GM18526 (cell line): ENCODE data around the gene RPS18.
A peak's percentile ranks its signal among the peaks of the same experiment; 100 is the strongest.

Experiments
- POLR2A ChIP-seq: IDR thresholded peaks from 3 replicates; pipeline ENCODE4 v1.6.1; 2011; ENCODE audit not compliant: insufficient read length; ENCODE audit errors: extremely low read depth

The RPS18 gene

DNA sequence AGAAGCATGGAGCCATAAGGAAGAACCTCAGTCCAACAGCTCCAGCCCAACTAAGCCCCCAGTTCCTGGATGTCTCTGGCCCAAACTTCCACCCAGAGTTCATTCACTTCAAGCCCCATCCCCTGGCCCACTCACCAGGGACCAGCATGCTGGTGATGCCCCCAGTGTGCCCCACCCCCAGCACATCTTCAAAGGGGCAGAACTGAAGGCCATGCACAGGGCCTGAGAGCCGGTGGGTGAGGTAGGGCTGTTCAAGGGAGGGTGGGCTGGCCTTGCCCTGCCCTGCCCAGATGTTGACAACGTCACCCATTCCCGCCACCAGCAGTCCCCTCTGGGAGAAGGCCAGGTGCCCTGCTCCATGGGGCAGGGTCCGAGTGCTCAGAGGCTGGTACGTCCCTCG lies 8.7 kb downstream of the RPS18 start:
- TF ChIP-seq POLR2A, result no peak

DNA sequence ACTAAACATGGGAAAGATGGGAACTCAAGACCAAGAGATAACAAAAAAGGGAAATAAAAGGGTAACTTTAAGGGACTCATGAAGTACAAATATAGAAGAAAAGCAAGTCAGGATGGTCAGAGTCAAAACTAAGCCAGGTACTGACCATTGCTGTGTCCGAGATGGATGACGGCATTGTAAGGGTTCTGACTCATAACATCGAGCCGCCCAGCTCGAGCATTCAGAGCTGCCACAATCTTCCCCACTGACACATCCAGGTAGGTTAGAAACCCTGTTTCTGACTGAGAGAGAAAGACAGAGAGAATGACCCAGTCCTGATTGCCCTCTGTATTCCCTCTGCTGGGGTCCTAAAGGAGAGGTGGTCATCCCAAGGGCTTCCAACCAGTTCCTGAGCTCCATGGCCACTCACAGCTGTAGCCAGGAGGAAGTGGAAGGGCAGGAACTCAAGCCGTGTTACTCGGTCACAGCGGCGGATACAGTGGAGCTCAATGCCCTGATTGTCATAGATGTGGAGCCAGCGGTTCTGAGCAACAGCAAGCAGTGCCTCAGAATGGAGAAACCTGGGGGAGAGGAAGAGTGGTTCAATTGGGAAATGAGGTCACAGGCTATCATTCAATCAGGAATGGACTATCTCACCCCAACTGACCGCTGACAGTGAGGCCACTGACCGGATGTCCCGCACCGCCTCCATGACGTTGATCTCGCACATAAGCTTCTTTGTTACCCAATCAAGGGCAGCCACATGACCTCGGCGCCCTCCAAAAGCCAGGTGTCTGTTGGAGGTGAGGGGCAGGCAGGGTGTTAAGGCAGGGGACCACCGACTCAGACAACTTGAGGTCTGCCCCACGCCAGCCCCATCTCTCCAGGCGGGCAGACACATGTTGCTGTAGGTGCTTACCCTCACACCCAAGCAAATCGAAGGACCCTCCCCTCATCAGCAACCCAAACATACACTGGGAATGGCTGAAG lies 15.4 kb downstream of the RPS18 start:
- no peak for TF ChIP-seq POLR2A

DNA sequence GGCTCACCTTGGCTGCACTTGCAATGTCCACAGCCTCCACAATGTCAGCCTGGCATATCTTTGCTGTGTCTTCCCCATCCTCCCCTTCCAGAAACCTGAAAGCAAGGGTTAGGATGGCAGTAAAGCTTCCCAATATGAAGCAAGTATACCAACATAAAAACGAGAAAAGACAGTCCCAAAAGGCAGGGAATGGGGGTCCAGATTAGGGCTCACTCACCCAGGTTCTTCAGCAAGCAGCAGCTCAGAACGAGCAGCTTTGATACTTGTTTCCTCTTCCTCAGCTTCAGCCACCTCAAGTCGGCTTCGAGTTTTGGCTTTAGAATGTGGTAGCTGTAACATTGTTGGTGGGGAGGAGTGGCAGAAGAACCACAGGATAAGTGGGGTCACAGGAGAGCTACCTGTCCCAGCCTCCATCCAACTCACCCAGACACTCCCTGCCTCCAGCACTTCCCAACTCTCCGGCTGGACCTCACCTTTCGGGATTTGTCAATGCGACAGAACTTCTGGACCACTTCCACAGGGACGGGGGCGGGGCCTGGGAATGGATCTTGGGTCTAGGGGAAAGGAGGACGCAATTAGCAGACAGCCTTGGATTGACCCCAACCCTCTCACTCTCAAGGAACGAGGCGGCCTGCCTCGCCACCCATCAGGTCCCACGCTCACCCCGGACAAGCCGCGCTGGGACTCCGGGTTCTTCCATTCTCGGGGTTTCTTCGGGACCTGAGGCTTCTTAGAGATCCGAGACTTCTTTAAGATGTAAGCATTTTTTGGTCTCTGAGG lies 16.5 kb downstream of the RPS18 start:
- no peak for TF ChIP-seq POLR2A

DNA sequence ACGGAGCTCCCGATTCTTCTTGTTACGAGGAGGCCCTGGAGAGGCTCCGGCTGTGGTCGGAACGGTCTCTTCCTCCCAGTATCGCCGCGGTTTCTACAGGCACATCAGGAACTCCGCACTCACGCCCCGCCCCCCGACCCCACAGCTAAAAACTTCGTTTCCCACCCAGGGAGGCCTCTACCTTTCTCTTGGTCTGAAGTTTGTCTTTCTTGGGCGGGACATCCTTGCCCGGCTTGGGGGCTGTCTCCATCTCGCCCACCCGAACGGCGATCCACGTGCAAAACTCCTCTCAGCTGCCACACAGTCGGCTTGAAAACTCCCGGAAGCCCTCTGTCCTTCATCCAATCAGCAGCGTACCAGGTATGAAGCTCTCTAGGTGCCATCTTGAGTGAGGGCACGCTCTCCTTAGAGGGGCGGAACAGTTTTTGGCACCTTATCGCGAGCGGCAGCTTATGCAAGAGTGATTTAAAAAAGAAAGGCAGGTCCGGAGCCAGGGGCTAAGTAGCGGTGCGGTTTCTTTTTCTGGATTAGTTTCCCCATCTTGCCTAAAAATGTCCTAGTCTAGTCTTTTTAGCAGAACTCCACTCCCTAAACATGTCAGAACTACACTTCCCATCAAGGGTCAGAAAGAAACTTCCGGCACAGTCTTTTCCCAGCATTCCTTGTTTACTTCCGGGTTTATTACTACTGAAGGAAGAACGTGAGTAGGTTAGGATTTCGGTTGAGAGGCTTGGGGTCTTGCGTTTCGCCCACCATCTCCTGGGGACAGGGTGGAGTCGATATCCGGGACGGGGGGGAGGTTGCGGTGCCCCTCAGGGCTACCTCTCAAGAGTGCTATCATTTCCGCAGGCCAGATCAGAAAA lies 17.3 kb downstream of the RPS18 start, which contains the start of the genes PFDN6 and WDR46:
PFDN6 (plus strand) TSS at position 681 of the 863 bp plus-strand sequence. CDS start 256 bp downstream, outside the sequence.
WDR46 (minus strand) TSS at position 319 of the 863 bp plus-strand sequence; CDS start at position 250, 69 bp downstream.
- peak; percentile 48 for TF ChIP-seq POLR2A

- TF ChIP-seq POLR2A, result no peak
Observed at GRCh38 chr6:33289784-33290315, 18.0 kb downstream of the RPS18 start.

DNA sequence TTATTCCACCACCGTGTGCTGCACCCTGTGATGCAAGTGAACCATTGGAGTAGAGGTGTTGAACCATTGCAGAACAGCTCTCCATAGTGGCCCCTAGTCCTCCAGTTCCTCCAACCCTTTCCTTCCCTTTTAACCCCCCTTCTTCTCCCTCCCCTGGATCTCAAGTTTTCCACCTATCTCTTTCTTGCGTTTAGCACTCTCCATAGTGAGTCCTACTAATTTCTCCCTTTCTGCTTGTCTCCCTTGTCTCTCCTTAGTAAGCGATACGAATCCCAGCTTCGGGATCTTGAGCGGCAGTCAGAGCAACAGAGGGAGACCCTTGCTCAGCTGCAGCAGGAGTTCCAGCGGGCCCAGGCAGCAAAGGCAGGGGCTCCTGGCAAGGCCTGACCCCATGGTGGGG lies 18.6 kb downstream of the RPS18 start:
- TF ChIP-seq POLR2A, result no peak

DNA sequence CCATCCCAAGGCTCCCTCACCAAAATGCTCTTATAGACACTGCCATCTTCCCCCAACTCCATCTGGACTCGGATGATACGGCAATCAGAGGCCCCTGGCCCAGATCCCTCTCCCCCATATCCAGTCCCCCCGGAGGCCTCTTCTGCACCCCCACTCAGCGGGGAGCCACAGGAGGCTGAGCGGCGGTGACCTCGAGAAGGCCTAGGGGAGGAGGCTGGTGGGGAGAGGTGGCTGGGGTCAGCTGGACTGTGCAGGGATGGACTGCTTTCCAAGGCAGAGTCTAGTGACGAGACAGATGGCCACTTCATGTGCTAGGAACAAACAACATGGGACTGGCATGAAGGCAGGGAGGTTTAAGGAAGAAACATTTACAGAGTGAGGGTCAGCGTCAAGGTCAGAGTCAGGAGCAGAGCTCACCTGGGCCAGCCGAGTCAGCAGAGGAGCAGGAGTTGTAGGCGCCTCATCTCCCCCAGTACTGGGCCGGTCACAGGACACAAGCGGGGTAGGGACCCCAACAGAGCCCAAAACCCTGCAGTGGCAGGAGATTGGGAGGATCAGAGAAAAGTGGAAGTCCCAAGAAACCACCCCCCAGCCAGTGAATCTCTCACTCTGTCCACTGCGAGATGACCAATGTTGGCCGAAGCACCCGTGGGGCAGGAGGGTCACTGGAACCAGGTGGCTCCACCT lies 21.3 kb downstream of the RPS18 start:
- no peak for TF ChIP-seq POLR2A

GRCh38 chr6:33294086-33294823 lies 22.4 kb downstream of the RPS18 start:
- TF ChIP-seq POLR2A, result no peak

GRCh38 chr6:33295621-33296369 lies 23.9 kb downstream of the RPS18 start:
- no peak for TF ChIP-seq POLR2A

DNA sequence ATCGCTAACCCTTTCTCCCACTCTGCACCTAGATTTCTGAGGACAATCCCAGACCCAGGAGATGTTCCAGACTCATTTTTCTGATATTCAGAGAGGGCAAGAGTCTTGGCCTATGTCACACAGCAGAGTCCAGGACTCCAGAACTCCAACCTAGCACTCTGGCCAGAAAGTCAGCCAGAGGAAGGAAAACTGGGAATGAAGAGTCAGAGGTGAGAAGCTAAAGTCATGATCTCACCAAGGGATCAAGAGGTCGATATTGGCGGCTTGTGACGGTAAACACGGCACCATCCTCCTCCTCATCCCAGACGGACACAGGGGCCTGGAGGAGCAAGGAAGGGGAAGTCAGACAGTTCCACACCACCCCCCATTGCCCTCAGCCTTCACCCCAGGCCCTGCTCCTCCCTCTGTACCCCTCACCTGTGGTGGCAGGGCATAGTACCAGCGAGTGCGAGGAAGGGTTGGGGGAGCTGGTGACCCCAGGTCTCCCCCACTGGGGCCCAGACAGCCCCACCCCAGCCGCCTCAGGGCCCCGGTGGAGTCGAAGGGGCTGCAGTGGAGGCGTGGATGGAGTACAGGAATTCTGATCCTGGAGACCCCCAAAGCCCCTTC lies 25.0 kb downstream of the RPS18 start:
- no peak for TF ChIP-seq POLR2A

DNA sequence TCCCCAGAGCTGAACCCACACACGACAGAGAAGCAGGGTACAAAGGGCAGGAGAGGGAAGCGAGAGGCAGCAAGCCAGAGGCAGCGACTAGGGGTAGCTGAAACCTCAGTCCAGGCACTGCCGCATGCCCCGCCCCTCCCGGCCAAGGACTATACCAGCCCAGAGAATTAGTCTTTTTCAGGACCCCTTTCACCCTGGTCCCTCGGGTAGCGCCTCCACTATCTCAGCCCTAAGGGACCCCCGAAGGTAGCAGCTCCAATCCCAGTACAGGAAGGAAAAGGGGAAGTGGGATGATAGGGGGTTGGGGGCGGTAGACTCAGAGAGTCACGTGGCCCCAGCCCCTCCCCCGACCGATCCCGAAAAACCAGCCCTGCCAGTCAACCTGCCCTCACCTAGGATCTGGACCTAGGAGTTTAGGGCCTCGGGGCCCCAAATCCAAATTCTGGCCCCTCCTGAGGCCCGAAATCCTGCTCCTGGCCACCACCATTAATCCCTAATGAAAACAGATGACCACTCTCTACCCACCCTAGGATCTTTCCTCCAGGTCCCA lies 25.6 kb downstream of the RPS18 start:
- TF ChIP-seq POLR2A, result no peak
